HG03175 (cell line): ENCODE data around the gene MYOM1.
"Not testable (repeated sequence)": the region's sequence is repeated elsewhere in the genome, so short reads cannot be mapped to it uniquely, and the experiment has no call there.

Experiments
- ATAC-seq: cut with Tn5 transposase; IDR thresholded peaks from one replicate; pipeline ENCODE4 v1.9.1; 2021; ENCODE audit warnings: mild to moderate bottlenecking, moderate library complexity; ENCODE audit not compliant: unreplicated experiment

The MYOM1 gene

DNA sequence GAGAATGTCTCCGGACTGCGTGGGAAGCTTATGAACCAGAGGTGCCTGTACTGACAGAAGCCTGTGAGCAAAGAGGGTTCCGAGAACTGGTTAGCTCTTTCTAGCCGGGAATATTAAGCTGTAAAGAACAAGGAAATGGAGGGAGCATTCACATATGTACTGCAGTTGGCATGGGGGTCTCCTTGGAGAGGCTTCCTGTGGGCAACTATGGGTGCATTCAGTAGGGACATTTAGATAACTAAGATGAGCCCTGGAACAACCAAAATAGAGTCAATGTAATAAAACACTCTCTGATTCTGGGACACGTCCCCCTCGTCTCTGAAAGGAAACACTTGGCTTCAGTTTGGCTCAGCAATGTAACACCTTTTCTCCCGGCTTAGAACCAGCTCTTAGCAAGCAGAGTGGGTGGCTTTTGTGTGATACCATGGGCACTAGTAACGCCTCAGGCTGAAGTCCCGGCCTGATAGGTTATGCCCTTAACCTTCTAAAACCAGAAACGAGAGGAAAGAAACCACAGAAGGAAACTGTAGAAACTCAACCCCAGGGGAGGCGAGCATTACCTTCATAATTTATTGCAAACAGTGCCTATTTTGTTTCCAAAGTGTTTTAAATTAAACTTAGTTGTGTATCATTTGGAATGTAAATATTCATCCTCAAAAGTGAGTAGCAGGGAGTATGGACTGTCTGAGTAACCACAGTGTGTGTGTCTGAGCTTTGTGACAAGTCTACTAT is 158.0 kb downstream of the MYOM1 start:
- ATAC-seq: peak; percentile 63

DNA sequence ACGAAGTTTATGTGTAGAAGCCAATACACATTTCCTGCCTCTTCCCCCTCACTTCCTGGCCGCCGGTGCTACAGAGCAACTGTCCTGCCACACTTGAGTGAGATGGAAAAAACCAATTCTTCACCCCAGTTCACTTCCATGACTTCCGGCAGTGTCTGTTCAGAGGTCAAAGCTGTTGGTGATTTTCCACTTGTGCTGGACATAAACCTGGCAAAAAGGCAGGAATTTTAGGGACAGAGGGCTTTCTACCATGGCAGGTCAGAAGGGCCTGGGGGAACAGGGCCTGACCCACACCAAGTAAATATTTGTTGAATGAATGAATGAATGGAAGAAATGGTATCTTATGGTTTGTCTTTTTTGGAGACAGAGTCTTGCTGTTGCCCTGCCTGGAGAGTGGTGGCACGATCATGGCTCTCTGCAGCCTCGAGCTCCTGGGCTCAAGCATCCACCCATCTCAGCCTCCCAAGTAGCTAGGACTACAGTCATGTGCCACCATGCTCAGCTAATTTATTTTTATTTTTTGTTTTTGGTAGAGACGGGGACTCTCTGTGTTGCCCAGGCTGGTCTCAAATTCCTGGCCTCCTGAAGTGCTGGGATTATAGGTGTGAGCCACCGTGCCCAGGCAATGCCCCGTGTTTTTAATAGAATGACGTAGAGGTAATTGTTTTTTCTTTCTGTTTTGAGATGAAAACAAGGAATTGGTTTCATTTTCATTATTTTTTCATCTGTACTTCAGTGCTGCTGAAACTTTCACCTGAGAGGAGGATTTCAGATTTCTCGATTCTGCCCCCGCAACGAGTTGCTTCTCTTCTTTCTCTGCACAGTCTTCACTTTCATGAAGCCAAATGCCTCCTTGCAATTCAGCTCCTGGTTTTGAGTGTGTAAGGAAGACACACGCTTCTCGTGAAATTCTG is 158.8 kb downstream of the MYOM1 start:
- no peak for ATAC-seq

DNA sequence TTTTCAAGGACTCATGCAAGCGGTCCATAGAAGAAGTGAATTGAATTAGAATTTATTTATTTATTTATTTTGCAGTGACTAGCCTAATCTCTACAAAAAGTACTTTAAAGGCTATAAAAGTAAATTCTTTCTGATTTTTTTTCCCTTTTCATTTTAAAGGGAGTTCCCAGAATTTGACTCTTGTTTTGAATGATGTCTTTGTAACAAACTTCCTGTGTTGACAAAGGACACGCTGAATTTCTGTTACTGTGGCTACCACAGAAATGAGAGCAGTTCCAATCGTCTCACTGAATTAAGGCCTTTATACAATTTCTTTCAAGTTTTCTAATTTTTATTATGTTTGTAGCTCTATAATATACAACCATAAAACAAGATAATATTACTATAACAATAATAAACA is 160.5 kb downstream of the MYOM1 start:
- ATAC-seq: no peak

DNA sequence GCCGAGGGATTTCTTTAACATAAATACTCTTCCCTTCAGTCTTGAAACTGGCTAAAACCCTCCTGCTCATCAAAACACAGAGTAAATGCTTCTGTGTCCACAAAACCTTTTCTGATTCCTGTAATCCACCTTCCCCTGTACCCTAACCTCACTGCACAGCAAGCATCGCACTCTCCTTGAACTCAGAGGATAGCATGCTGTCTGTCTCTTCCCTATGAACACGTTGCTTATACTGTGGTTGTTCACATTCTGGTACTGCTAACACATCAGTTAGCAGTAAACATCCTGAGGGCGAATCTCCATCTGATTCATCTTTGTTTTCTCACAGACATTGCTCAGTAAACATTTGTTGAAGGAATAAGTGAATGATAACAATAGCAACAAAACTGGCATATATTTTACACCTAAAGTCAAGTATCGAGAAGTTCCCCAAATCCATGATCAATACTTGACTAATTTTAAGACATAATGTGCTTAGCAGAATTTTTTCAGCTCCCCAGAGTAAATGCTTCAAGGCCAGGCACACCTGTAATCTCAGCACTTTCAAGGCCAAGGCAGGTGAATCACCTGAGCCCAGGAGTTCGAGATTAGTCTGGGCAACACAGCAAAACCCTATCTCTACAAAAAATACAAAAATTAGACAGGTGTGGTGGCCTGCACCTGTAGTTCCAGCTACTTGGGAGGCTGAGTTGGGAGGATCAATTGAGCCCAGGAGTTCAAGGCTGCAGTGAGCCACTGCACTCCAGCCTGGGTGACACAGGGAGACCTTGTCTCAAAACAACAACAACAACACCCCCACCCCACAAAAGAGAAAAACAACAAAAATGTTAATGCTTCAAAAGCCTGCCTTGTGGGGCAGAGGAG is 161.2 kb downstream of the MYOM1 start:
- no peak for ATAC-seq

DNA sequence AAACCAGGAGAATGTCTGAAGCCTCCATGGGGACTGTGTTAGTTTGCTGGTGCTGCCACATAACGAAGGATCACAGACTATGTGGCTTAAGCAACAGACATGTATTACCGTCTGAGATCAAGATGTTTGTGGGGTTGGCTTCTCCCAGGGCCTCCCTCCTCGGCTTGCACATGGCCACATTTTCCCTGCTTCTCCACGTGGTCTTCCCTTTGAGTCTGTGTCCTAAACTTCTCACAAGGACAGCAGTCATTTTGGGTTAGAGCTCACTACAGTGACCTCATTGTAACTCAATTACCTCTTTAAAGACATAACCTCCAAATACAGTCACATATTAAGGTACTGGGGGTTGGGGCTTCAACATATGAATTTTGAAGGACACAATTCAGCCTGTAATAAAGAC is 162.2 kb downstream of the MYOM1 start:
- no peak for ATAC-seq

DNA sequence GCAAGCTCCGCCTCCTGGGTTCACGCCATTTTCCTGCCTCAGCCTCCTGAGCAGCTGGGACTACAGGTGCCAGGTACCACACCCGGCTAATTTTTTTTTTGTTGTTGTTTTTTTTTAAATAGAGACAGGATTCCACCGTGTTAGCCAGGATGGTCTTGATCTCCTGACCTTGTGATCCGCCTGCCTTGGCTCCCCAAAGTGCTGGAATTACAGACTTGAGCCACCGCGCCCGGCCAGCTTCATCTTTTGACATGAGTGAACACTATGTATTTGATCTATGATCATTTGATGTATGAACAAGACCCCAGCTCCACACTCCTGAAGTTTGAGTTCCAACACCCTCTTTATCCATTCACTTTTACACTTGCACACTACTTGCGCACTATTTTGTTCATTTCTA is 163.5 kb downstream of the MYOM1 start:
- no peak for ATAC-seq

DNA sequence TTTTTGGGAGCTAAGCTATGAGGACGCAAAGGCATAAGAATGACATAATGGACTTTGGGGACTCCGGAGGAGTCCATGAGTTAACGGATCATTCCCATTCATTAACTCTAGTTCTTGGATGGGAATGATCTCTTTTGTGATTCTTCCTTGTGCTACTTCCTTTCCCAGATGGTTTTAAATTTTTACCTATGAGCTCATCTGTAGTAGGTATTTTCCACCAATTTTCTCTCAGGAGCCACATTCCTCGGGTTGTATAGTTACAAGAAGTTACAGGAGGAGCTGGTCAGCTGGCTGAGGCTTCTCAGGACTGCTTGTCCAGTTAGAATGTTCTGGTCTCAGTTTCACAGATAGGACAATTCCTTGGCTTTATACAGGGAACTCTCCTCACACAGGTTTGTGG is 164.0 kb downstream of the MYOM1 start:
- no peak for ATAC-seq

DNA sequence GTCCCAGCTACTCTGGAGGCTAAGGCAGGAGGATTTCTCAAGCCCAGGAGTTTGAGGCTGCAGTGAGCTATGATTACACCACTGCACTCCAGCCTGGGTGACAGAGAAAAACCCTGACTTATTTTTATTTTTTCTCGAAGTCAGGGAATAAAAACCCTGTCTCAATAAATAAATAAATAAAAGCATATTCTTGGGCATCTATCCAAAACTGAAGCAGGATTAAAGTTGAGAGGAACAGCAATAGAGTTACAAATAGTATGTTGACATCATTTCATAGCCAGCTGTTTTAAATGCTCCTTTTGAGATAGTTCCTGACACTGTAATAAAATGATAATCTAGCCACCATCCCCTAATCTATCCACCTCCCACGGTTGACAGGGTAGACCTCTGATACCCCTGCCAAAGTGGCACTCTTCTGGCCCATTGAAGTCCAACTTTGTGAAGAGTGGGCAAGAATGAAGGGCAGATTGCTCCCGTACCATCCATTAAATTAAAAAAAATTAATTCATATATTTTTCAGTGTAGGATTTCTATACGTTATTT is 164.5 kb downstream of the MYOM1 start:
- no peak for ATAC-seq

DNA sequence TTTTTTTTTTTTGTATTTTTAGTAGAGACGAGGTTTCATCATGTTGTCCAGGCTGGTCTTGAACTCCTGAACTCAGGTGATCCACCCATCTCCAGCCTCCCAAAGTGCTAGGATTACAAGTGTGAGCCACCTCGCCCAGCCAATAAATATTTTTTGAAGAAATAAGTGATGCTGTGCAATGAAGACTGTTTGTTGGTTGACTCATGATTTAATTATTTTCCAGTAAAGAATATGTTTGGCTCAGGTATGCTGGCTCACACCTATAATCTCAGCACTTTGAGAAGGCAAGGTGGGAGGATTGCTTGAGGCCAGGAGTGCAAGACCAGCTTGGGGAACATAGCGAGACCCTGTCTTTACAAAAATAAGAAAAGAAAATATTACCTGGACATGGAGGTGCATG is 165.0 kb downstream of the MYOM1 start:
- no peak for ATAC-seq

DNA sequence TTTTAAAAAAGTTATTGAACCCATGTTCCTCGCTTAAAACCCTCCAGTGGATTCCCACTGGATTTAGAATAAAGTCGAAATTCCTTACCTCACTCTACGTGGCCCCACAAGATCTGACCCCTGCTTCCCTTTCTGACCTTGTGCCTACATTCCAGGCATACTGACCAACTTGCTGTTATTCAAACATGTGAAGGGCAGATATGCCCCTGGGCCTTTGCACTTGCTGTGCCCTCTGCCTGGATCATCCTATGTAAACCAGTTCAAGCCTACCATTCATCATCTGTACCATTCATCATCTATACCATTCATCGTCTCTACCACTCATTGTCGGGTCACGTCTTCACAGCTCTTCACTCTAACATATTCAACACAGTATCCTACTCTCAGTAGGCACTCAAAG is 165.6 kb downstream of the MYOM1 start:
- ATAC-seq: no peak

DNA sequence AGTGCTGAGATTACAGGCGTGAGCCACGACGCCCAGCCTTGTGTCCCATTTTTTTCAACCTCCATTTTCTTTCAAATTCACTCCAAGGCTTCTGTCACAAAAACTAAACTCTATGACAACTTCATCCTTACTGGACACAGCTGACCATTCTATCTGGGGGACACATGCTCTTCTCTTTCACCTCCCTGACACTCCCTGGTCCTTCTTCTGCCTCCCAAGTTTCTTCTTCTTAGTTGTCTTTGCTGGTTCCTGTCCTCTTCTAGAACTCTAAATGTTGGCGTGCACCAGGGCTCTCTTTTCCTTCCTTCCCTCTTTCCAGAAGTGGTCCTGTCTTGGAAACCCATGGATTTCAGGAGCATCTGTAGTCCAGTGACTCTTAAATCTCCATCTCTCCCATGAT is 166.7 kb downstream of the MYOM1 start:
- no peak for ATAC-seq

DNA sequence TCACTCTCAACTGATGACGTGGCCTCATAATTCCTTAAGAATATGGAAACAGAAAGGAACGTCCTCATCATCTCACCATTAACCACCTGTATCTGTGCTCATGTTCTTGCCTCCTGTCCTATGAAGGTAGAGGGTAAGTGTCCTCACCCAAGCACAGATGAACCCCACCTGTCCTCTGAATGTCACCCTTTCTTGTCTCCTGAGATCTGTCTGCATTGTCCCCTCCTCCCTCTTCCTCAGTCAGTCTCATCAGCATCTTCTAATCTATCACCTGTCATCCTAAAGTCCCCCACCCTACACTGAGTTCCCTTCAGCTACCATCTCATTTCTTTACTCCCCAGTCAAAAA is 167.4 kb downstream of the MYOM1 start:
- ATAC-seq: no peak

DNA sequence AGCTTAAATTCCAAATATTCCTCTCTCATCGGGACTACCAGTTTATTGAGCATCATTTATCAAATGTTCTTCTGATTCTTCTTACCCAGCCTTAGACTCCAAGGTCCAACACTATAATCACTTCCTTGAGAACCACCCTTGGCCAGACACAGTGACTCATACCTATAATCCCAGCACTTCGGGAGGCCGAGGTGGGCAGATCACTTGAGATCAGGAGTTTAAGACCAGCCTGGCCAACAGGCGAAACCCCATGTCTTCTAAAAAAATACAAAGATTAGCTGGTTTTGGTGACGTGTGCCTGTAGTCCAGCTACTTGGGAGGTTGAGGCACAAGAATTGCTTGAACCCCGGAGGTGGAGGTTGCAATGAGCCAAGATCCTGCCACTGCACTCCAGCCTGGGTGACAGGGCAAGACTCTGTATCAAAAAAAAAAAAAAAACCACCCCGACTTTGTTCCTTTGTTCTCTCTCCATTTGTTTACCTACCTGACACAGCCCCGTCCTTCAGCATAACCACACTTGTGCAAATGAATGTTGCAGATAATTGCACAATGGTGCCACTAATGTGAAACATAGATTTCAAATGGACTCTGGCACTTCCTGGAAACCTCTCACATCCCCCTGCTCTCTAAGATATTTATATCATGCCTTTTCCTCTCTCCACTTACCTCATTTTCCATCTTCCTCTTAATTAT is 167.9 kb downstream of the MYOM1 start:
- ATAC-seq: no peak

DNA sequence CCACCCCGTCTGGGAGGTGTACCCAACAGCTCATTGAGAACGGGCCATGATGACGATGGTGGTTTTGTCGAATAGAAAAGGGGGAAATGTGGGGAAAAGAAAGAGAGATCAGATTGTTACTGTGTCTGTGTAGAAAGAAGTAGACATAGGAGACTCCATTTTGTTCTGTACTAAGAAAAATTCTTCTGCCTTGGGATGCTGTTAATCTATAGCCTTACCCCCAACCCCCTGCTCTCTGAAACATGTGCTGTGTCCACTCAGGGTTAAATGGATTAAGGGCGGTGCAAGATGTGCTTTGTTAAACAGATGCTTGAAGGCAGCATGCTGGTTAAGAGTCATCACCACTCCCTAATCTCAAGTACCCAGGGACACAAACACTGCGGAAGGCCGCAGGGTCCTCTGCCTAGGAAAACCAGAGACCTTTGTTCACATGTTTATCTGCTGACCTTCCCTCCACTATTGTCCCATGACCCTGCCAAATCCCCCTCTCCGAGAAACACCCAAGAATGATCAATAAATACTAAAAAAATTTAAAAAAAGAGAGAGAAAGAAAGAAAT is 169.8 kb downstream of the MYOM1 start:
- not testable (repeated sequence) for ATAC-seq

DNA sequence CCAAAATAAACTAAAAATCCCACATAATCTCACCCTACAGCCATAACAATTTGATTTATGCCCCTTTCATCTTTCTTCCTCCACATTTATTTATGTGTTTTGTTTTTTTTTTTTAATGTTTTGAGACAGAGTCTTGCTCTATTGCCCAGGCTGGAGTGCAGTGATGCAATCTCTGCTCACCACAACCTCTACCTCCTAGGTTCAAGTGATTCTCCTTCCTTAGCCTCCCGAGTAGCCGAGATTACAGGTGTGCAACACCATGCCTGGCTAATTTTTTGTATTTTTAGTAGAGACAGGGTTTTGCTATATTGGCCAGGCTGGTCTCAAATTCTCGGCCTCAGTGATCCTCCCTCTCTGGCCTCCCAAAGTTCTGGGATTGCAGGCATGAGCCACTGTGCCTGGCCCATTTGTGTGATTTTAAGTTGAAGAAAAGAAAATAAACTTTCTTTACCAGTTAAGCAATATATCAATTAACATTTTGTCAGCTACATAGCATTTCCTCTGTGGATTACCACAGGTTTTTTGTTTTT is 170.9 kb downstream of the MYOM1 start:
- ATAC-seq: no peak

DNA sequence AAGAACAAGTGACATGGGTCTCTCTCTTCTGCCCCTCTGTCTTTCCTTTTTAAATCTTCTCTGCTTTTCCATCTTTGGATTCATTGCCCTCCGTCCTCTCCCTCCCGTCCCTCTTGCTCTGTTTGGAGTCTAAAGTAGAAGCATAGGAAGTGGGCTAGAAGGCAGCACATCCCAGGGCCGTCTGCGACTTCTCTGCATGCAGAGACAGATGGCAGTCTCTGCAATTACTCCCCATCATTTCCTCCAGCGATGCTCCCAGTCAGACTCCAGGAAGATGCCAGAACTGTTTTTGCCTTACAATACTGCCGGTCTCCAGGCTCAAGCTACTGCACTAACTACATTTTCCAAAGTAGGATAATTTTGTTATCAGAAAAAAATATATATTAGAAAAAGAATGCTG is 171.6 kb downstream of the MYOM1 start:
- no peak for ATAC-seq

DNA sequence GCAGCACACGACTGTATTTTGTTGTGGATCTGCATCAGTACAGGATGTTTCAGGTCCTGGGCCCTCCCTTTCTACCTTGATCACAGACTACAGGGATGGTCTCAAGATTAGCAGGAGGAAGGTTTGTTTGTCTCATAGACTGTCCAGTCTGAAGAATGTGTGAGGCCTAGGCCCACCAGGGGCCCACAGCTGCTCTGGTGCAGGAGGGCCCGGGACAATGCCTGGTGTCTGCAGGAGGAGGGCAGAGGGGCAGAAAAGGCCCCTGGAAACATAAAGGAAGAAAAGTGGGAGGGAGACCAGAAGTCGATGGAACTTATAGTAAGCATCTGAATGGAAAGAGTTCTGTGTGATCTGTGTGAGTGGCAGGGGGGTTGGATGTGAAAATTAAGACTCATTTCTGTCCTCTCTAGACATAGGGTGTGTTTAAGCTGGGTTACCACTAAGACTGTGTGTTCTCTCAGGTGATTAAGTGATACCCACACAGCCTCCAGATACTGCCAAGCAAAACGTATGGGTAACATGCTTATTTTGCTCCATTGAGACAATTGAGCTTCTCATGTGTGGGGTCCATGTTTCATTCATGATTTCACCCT is 173.5 kb downstream of the MYOM1 start:
- ATAC-seq: peak; percentile 53

DNA sequence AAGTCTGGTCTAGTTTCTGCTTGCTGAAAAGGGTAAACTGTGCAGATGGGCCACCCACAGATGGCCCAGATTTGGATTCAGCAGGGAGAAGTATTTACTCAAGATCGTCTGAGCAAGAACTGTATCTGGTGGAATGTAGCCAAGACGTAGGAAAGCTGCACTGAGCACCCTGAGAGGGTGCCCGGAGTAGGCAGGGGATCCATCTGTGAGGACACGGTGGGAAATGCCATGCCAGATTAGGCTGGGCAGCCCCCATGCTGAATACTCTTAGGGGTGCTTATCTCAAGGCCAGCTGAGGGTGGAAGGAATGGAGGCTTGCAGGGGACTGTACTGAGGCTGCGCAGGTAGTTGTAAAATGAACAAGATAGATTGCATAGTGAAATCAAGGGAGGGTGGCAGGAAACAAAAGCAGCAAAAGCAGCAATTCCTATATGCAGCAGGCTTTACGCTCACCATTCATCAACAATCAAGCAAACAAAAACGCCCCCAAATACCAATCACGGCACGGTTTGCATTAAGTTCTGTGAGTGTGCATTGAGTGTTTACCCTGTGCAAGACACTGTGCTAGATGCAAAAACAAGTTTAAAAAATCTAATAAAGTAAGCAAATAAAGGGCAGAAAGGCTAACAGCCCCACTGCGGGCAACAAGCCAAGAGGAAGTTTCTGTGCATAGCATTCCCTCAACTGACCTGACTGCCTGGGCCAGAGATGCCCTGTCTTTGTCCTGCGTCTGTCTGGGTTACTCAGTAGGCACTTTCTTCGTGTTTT is 174.7 kb downstream of the MYOM1 start:
- ATAC-seq: no peak

DNA sequence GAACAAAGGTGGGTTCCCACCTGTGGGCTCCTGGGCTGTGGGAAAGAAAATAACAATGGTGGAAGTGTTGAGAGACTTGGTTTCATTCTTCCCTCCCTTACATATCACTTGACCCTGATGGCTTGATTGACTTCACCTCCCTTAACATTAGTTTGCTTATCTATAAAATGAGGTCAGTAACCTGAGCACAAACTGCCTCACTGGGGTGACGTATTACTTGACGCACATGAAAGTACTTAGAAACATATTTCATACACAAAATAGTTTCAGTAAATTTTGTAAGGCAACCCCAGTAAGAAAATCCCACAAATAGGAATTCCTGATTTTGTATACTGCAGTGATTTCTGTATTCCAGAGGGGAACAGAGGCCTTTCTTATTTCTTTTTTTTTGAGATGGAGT is 177.4 kb downstream of the MYOM1 start:
- ATAC-seq: no peak
